Mesenchymal stem cell (in vitro differentiated cells and primary cell): ENCODE measurements around the gene DDX60.

Source experiments
- DNase-seq: peaks from one replicate; pipeline ENCODE4 v3.0.0-alpha.2; 2013
- H2AFZ ChIP-seq: one replicate; pipeline ENCODE4 v1.6.1; 2013; ENCODE audit warnings: low read depth, mild to moderate bottlenecking, control low read depth, inconsistent platforms, low read length, moderate library complexity
- H2AK5ac ChIP-seq: 2 replicates; pipeline ENCODE4 v1.6.1; 2013; ENCODE audit warnings: low read length, moderate library complexity, mild to moderate bottlenecking, inconsistent platforms; ENCODE audit not compliant: severe bottlenecking
- H2BK120ac ChIP-seq: one replicate; pipeline ENCODE4 v1.6.1; 2013; ENCODE audit warnings: low read depth, mild to moderate bottlenecking, inconsistent platforms, low read length, moderate library complexity
- H2BK12ac ChIP-seq, 2 experiments: one replicate each; pipeline ENCODE4 v1.6.1; 2013; ENCODE audit warnings: inconsistent platforms in 2 of 2, low read length in 2 of 2, mild to moderate bottlenecking in 2 of 2, moderate library complexity in 2 of 2, control low read depth in 1 of 2
- H2BK15ac ChIP-seq: one replicate; pipeline ENCODE4 v1.6.1; 2013; ENCODE audit warnings: mild to moderate bottlenecking, low read depth, inconsistent platforms; ENCODE audit not compliant: poor library complexity, severe bottlenecking
- H2BK5ac ChIP-seq: 2 replicates; pipeline ENCODE4 v1.6.1; 2013; ENCODE audit warnings: low read depth, mild to moderate bottlenecking, low read length, control low read depth, inconsistent platforms; ENCODE audit not compliant: poor library complexity, severe bottlenecking
- H3K14ac ChIP-seq, 2 experiments: one replicate each; pipeline ENCODE4 v1.6.1; 2013; ENCODE audit warnings: inconsistent platforms in 2 of 2, low read length in 2 of 2, control low read depth in 1 of 2, mild to moderate bottlenecking in 1 of 2, moderate library complexity in 1 of 2
- H3K18ac ChIP-seq, 2 experiments: one replicate each; pipeline ENCODE4 v1.6.1; 2013; ENCODE audit warnings: inconsistent platforms in 2 of 2, low read length in 2 of 2, control low read depth in 1 of 2, low read depth in 1 of 2, mild to moderate bottlenecking in 1 of 2
- H3K23ac ChIP-seq, 2 experiments: one replicate each; pipeline ENCODE4 v1.6.1; 2013; ENCODE audit warnings: inconsistent platforms in 2 of 2, low read length in 2 of 2, mild to moderate bottlenecking in 2 of 2, moderate library complexity in 2 of 2, control low read depth in 1 of 2
- H3K27ac ChIP-seq: 2 replicates; pipeline ENCODE4 v1.5.1; 2013; ENCODE audit warnings: mild to moderate bottlenecking, moderate library complexity, low read length, control low read depth, inconsistent platforms; ENCODE audit not compliant: poor library complexity, severe bottlenecking
- H3K27me3 ChIP-seq, 2 experiments: 2 replicates each; pipeline versions ENCODE4 v1.6.1 to v1.7.0; 2013; ENCODE audit warnings: low read length in 2 of 2, mild to moderate bottlenecking in 2 of 2, moderate library complexity in 2 of 2, control low read depth in 1 of 2, inconsistent platforms in 1 of 2; ENCODE audit not compliant: control insufficient read depth in 1 of 2, insufficient read depth in 1 of 2
- H3K36me3 ChIP-seq, 2 experiments: 2 replicates each; pipeline versions ENCODE4 v1.6.1 to v1.7.0; 2013; ENCODE audit warnings: low read length in 2 of 2, control low read depth in 1 of 2, inconsistent platforms in 1 of 2, low read depth in 1 of 2, mild to moderate bottlenecking in 1 of 2; ENCODE audit not compliant: insufficient read depth in 2 of 2, control insufficient read depth in 1 of 2
- H3K4ac ChIP-seq, 2 experiments: one replicate each; pipeline ENCODE4 v1.6.1; 2013; ENCODE audit warnings: inconsistent platforms in 2 of 2, low read length in 2 of 2, mild to moderate bottlenecking in 2 of 2, moderate library complexity in 2 of 2, control low read depth in 1 of 2, low read depth in 1 of 2
- H3K4me1 ChIP-seq: 2 replicates; pipeline ENCODE4 v1.6.1; 2013; ENCODE audit warnings: low read depth, low read length, control low read depth; ENCODE audit not compliant: control insufficient read depth, insufficient read depth
- H3K4me2 ChIP-seq: 2 replicates; pipeline ENCODE4 v1.6.1; 2013; ENCODE audit warnings: low read length, mild to moderate bottlenecking, inconsistent platforms; ENCODE audit not compliant: poor library complexity, severe bottlenecking
- H3K4me3 ChIP-seq, 2 experiments: 2 replicates each; pipeline versions ENCODE4 v1.5.1 to v1.7.0; 2013; ENCODE audit warnings: low read length in 2 of 2, mild to moderate bottlenecking in 2 of 2, control low read depth in 1 of 2, low read depth in 1 of 2; ENCODE audit not compliant: insufficient read depth in 1 of 2
- H3K79me1 ChIP-seq: replicated peaks from 2 replicates; pipeline ENCODE4 v1.6.1; 2013; ENCODE audit warnings: mild to moderate bottlenecking, control low read depth, low read length, inconsistent platforms; ENCODE audit not compliant: poor library complexity, severe bottlenecking
- H3K9ac ChIP-seq: 2 replicates; pipeline ENCODE4 v1.7.0; 2013; ENCODE audit warnings: mild to moderate bottlenecking, low read length, moderate library complexity
- H3K9me3 ChIP-seq: 2 replicates; pipeline ENCODE4 v1.7.0; 2013; ENCODE audit warnings: mild to moderate bottlenecking, low read length; ENCODE audit not compliant: control insufficient read depth
- H4K8ac ChIP-seq: one replicate; pipeline ENCODE4 v1.6.1; 2013; ENCODE audit warnings: inconsistent platforms, mild to moderate bottlenecking, low read length, moderate library complexity
- H4K91ac ChIP-seq: one replicate; pipeline ENCODE4 v1.6.1; 2013; ENCODE audit warnings: mild to moderate bottlenecking, low read length, inconsistent platforms
- WGBS: methylation state at CpG from one replicate; pipeline ENCODE4 v1.1.7; 2013; ENCODE audit warnings: mixed read lengths; 5-methylcytosine and 5-hydroxymethylcytosine counted together

The DDX60 gene

GRCh38 chr4:168177546-168178149, 140.9 kb downstream of the DDX60 start:
- Histone ChIP-seq H4K91ac (no peak overlapping the region), H2AK5ac (no peak overlapping the region), H2BK120ac (no peak overlapping the region), H3K23ac (no peak overlapping the region), H2BK15ac (no peak overlapping the region), H3K9ac (no peak overlapping the region), H3K4me2 (peak overlapping the region; percentile 11), H3K79me1 (no peaks in the 10 kb centered on the region), H3K4ac (no peak overlapping the region), H3K36me3 (no peaks in the 10 kb centered on the region), H3K14ac (no peak overlapping the region), H2BK12ac (no peak overlapping the region), H4K8ac (no peak overlapping the region), H3K4me1 (peaks cover 2% of the 10 kb centered on the region), H3K27me3 (no peaks in the 10 kb centered on the region), H2AFZ (no peak overlapping the region), H3K9me3 (no peaks in the 10 kb centered on the region), H3K27ac (peak overlapping the region; percentile 34), H3K4me3 (no peak overlapping the region), H3K18ac (no peak overlapping the region), H2BK5ac (no peak overlapping the region)
- WGBS, result 98% methylated on average over 2 of the region's 5 CpGs
- DNase-seq, result no peak

- no peak for DNase-seq
- no peaks in the 10 kb centered on the region for H3K79me1 ChIP-seq
- H4K8ac ChIP-seq, result no peak overlapping the region
- no peak overlapping the region for H3K4me3 ChIP-seq
- no peak overlapping the region for H2BK120ac ChIP-seq
- 92% methylated on average over 6 of the region's 6 CpGs for WGBS
- H3K4me2 ChIP-seq, result no peak overlapping the region
- H3K4ac ChIP-seq, result no peak overlapping the region
- H2BK12ac ChIP-seq, result no peak overlapping the region
- no peak overlapping the region for H3K27ac ChIP-seq
- H3K9me3 ChIP-seq, result no peaks in the 10 kb centered on the region
- H3K9ac ChIP-seq, result no peak overlapping the region
- H3K36me3 ChIP-seq, result no peaks in the 10 kb centered on the region
- H3K14ac ChIP-seq, result no peak overlapping the region
- no peak overlapping the region for H2AFZ ChIP-seq
- no peak overlapping the region for H4K91ac ChIP-seq
- no peak overlapping the region for H2BK5ac ChIP-seq
- H2AK5ac ChIP-seq, result no peak overlapping the region
- no peak overlapping the region for H3K23ac ChIP-seq
- peaks cover 2% of the 10 kb centered on the region for H3K4me1 ChIP-seq
- H3K27me3 ChIP-seq, result no peaks in the 10 kb centered on the region
- no peak overlapping the region for H2BK15ac ChIP-seq
- H3K18ac ChIP-seq, result no peak overlapping the region
These were observed 144.2 kb downstream of the DDX60 start for GRCh38 chr4:168174308-168174707.

GRCh38 chr4:168167714-168168284, 150.8 kb downstream of the DDX60 start:
- 78% methylated on average over 5 of the region's 6 CpGs for WGBS
- H2BK15ac ChIP-seq, result no peak overlapping the region
- no peak overlapping the region for H3K9ac ChIP-seq
- H4K91ac ChIP-seq, result no peak overlapping the region
- no peaks in the 10 kb centered on the region for H3K36me3 ChIP-seq
- H3K4me1 ChIP-seq, result no peaks in the 10 kb centered on the region
- no peak overlapping the region for H3K4me2 ChIP-seq
- H3K27me3 ChIP-seq, result no peaks in the 10 kb centered on the region
- H3K4ac ChIP-seq, result no peak overlapping the region
- no peaks in the 10 kb centered on the region for H3K9me3 ChIP-seq
- H2BK12ac ChIP-seq, result no peak overlapping the region
- no peak overlapping the region for H3K14ac ChIP-seq
- H2AFZ ChIP-seq, result no peak overlapping the region
- H3K79me1 ChIP-seq, result no peaks in the 10 kb centered on the region
- no peak overlapping the region for H3K27ac ChIP-seq
- H3K4me3 ChIP-seq, result no peak overlapping the region
- H2BK120ac ChIP-seq, result no peak overlapping the region
- H3K18ac ChIP-seq, result no peak overlapping the region
- H2BK5ac ChIP-seq, result no peak overlapping the region
- H2AK5ac ChIP-seq, result no peak overlapping the region
- peak; percentile 7 for DNase-seq
- no peak overlapping the region for H4K8ac ChIP-seq
- no peak overlapping the region for H3K23ac ChIP-seq
